Mesenchymal stem cell (in vitro differentiated cells and primary cell): Measurements from ENCODE around the gene ARID3B.

Experiments
- DNase-seq: peaks from one replicate; pipeline ENCODE4 v3.0.0-alpha.2; 2013
- H2AFZ ChIP-seq: one replicate; pipeline ENCODE4 v1.6.1; 2013; ENCODE audit warnings: low read depth, mild to moderate bottlenecking, control low read depth, inconsistent platforms, low read length, moderate library complexity
- H2AK5ac ChIP-seq: 2 replicates; pipeline ENCODE4 v1.6.1; 2013; ENCODE audit warnings: low read length, moderate library complexity, mild to moderate bottlenecking, inconsistent platforms; ENCODE audit not compliant: severe bottlenecking
- H2BK120ac ChIP-seq: one replicate; pipeline ENCODE4 v1.6.1; 2013; ENCODE audit warnings: low read depth, mild to moderate bottlenecking, inconsistent platforms, low read length, moderate library complexity
- H2BK12ac ChIP-seq, 2 experiments: one replicate each; pipeline ENCODE4 v1.6.1; 2013; ENCODE audit warnings: inconsistent platforms in 2 of 2, low read length in 2 of 2, mild to moderate bottlenecking in 2 of 2, moderate library complexity in 2 of 2, control low read depth in 1 of 2
- H2BK15ac ChIP-seq: one replicate; pipeline ENCODE4 v1.6.1; 2013; ENCODE audit warnings: mild to moderate bottlenecking, low read depth, inconsistent platforms; ENCODE audit not compliant: poor library complexity, severe bottlenecking
- H2BK5ac ChIP-seq: 2 replicates; pipeline ENCODE4 v1.6.1; 2013; ENCODE audit warnings: low read depth, mild to moderate bottlenecking, low read length, control low read depth, inconsistent platforms; ENCODE audit not compliant: poor library complexity, severe bottlenecking
- H3K14ac ChIP-seq, 2 experiments: one replicate each; pipeline ENCODE4 v1.6.1; 2013; ENCODE audit warnings: inconsistent platforms in 2 of 2, low read length in 2 of 2, control low read depth in 1 of 2, mild to moderate bottlenecking in 1 of 2, moderate library complexity in 1 of 2
- H3K18ac ChIP-seq, 2 experiments: one replicate each; pipeline ENCODE4 v1.6.1; 2013; ENCODE audit warnings: inconsistent platforms in 2 of 2, low read length in 2 of 2, control low read depth in 1 of 2, low read depth in 1 of 2, mild to moderate bottlenecking in 1 of 2
- H3K23ac ChIP-seq, 2 experiments: one replicate each; pipeline ENCODE4 v1.6.1; 2013; ENCODE audit warnings: inconsistent platforms in 2 of 2, low read length in 2 of 2, mild to moderate bottlenecking in 2 of 2, moderate library complexity in 2 of 2, control low read depth in 1 of 2
- H3K27ac ChIP-seq: 2 replicates; pipeline ENCODE4 v1.5.1; 2013; ENCODE audit warnings: mild to moderate bottlenecking, moderate library complexity, low read length, control low read depth, inconsistent platforms; ENCODE audit not compliant: poor library complexity, severe bottlenecking
- H3K27me3 ChIP-seq, 2 experiments: 2 replicates each; pipeline versions ENCODE4 v1.6.1 to v1.7.0; 2013; ENCODE audit warnings: low read length in 2 of 2, mild to moderate bottlenecking in 2 of 2, moderate library complexity in 2 of 2, control low read depth in 1 of 2, inconsistent platforms in 1 of 2; ENCODE audit not compliant: control insufficient read depth in 1 of 2, insufficient read depth in 1 of 2
- H3K36me3 ChIP-seq, 2 experiments: 2 replicates each; pipeline versions ENCODE4 v1.6.1 to v1.7.0; 2013; ENCODE audit warnings: low read length in 2 of 2, control low read depth in 1 of 2, inconsistent platforms in 1 of 2, low read depth in 1 of 2, mild to moderate bottlenecking in 1 of 2; ENCODE audit not compliant: insufficient read depth in 2 of 2, control insufficient read depth in 1 of 2
- H3K4ac ChIP-seq, 2 experiments: one replicate each; pipeline ENCODE4 v1.6.1; 2013; ENCODE audit warnings: inconsistent platforms in 2 of 2, low read length in 2 of 2, mild to moderate bottlenecking in 2 of 2, moderate library complexity in 2 of 2, control low read depth in 1 of 2, low read depth in 1 of 2
- H3K4me1 ChIP-seq: 2 replicates; pipeline ENCODE4 v1.6.1; 2013; ENCODE audit warnings: low read depth, low read length, control low read depth; ENCODE audit not compliant: control insufficient read depth, insufficient read depth
- H3K4me2 ChIP-seq: 2 replicates; pipeline ENCODE4 v1.6.1; 2013; ENCODE audit warnings: low read length, mild to moderate bottlenecking, inconsistent platforms; ENCODE audit not compliant: poor library complexity, severe bottlenecking
- H3K4me3 ChIP-seq, 2 experiments: 2 replicates each; pipeline versions ENCODE4 v1.5.1 to v1.7.0; 2013; ENCODE audit warnings: low read length in 2 of 2, mild to moderate bottlenecking in 2 of 2, control low read depth in 1 of 2, low read depth in 1 of 2; ENCODE audit not compliant: insufficient read depth in 1 of 2
- H3K79me1 ChIP-seq: replicated peaks from 2 replicates; pipeline ENCODE4 v1.6.1; 2013; ENCODE audit warnings: mild to moderate bottlenecking, control low read depth, low read length, inconsistent platforms; ENCODE audit not compliant: poor library complexity, severe bottlenecking
- H3K9ac ChIP-seq: 2 replicates; pipeline ENCODE4 v1.7.0; 2013; ENCODE audit warnings: mild to moderate bottlenecking, low read length, moderate library complexity
- H3K9me3 ChIP-seq: 2 replicates; pipeline ENCODE4 v1.7.0; 2013; ENCODE audit warnings: mild to moderate bottlenecking, low read length; ENCODE audit not compliant: control insufficient read depth
- H4K8ac ChIP-seq: one replicate; pipeline ENCODE4 v1.6.1; 2013; ENCODE audit warnings: inconsistent platforms, mild to moderate bottlenecking, low read length, moderate library complexity
- H4K91ac ChIP-seq: one replicate; pipeline ENCODE4 v1.6.1; 2013; ENCODE audit warnings: mild to moderate bottlenecking, low read length, inconsistent platforms
- WGBS: methylation state at CpG from one replicate; pipeline ENCODE4 v1.1.7; 2013; ENCODE audit warnings: mixed read lengths; 5-methylcytosine and 5-hydroxymethylcytosine counted together

Gene ARID3B

DNA sequence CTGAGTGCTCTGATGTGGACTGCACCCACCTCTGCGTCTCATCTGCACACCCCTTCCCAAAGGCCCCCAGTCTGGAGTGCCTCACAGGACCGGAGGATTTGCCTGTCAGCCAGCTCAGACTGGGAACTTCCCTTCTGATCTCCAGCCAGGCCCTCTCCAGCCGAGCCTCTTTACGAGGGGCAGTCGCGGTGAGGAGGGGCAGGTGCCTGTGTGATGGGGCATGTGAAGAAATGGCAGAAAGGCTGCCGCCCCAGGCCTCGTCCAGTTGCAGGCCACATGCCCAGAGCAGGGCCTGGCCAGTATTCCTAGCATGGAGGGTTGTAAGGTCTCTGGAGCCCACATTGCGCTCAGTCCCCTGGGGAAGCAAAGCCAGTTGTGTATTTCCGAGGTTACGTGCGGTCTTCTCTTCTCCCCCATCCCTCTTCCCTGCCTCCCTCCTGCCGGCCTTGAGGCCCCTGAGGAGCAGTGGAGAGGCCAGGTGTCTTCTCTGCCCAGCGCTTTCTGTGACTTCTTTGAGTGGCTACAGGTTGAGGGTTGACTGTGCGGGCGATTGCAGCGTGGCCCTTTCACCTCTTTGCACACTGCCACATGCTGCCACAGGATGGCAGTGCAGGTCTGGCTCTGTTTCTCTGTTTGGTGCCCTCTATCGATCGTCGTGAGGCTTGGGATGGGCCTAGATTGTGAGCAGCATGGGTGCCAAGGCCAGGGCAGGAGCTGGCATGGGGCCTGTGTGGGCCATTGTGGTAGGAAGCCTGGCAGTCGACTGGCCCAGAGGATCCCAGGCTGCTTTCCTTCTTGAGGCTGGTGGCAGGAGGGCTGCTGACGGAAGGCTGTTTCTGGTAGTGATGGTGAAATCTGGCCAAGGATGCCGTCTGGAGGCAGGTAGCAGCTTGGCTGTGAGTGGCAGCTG lies 79.9 kb downstream of the ARID3B start:
- H4K8ac ChIP-seq = peak overlapping the region; percentile 15
- H3K36me3 ChIP-seq = peaks cover 70 to 79% of the 10 kb centered on the region in 2 experiments
- H3K18ac ChIP-seq = no peak overlapping the region
- H3K4me2 ChIP-seq = no peak overlapping the region
- 78% methylated on average over 21 of the region's 23 CpGs for WGBS
- H2BK15ac ChIP-seq = no peak overlapping the region
- no peaks in the 10 kb centered on the region for H3K9me3 ChIP-seq
- no peak overlapping the region for H3K4me3 ChIP-seq
- peak; percentile 77 for DNase-seq
- no peak overlapping the region for H2AK5ac ChIP-seq
- H3K27ac ChIP-seq = no peak overlapping the region
- peaks cover 52% of the 10 kb centered on the region for H3K79me1 ChIP-seq
- H2BK120ac ChIP-seq = no peak overlapping the region
- no peak overlapping the region for H2BK12ac ChIP-seq
- no peak overlapping the region for H3K4ac ChIP-seq
- no peaks in the 10 kb centered on the region for H3K27me3 ChIP-seq
- H3K14ac ChIP-seq = no peak overlapping the region
- H3K4me1 ChIP-seq = peaks cover 15% of the 10 kb centered on the region
- H3K9ac ChIP-seq = no peak overlapping the region
- no peak overlapping the region for H3K23ac ChIP-seq
- peak overlapping the region; percentile 40 for H4K91ac ChIP-seq
- no peak overlapping the region for H2AFZ ChIP-seq
- no peak overlapping the region for H2BK5ac ChIP-seq

DNA sequence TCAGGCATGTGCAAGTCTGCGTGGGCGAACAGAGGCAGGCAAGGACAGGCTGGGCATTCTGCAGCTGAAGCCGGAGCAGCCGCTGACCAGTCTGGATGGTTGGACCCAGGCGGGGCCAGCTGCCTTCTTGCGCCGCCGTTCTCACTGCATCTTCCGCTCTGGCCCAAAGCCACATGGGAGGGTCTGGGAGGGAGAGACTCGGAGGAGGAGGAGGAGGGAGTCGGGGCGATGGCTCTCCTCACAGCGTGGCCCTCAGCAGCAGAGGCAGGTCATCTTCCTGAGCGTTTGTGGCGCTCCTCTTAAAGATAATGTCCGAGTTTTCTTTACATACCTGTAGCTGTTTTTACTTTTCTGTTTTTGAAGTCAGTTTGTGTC lies 80.5 kb downstream of the ARID3B start:
- peak overlapping the region; percentile 29 for H4K91ac ChIP-seq
- no peak overlapping the region for H2AK5ac ChIP-seq
- H3K79me1 ChIP-seq = peaks cover 56% of the 10 kb centered on the region
- 94% methylated on average over 13 of the region's 16 CpGs for WGBS
- H3K4ac ChIP-seq = no peak overlapping the region
- no peak overlapping the region for H2BK5ac ChIP-seq
- no peak overlapping the region for H3K9ac ChIP-seq
- no peak overlapping the region for H2BK15ac ChIP-seq
- H3K14ac ChIP-seq = no peak overlapping the region
- H3K4me3 ChIP-seq = no peak overlapping the region
- H2BK120ac ChIP-seq = no peak overlapping the region
- H4K8ac ChIP-seq = no peak overlapping the region
- DNase-seq = no peak
- H2BK12ac ChIP-seq = no peak overlapping the region
- H3K18ac ChIP-seq = no peak overlapping the region
- peaks cover 76 to 85% of the 10 kb centered on the region in 2 experiments for H3K36me3 ChIP-seq
- H3K9me3 ChIP-seq = no peaks in the 10 kb centered on the region
- H3K27me3 ChIP-seq = no peaks in the 10 kb centered on the region
- no peak overlapping the region for H2AFZ ChIP-seq
- no peak overlapping the region for H3K27ac ChIP-seq
- H3K23ac ChIP-seq = no peak overlapping the region
- peaks cover 14% of the 10 kb centered on the region for H3K4me1 ChIP-seq
- H3K4me2 ChIP-seq = no peak overlapping the region

DNA sequence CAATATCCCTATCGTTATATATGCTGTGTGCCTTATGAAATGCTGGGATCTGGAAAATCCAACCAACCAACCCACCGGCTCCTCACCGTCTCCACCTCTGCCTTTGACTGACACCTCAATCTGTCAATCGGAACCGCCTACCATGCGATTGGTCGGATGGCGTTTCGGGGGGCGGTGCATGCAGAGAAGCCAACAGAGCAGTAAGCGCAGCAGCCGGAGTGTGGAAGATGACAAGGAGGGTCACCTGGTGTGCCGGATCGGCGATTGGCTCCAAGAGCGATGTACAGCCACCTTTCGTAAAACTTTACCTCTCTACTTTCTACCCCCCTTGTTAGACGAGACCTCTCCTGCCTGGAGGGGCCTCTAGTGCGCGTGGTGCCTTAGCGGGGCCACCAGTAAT lies 80.9 kb downstream of the ARID3B start:
- H4K8ac ChIP-seq = no peak overlapping the region
- H3K36me3 ChIP-seq = peaks cover 80 to 89% of the 10 kb centered on the region in 2 experiments
- H3K4me2 ChIP-seq = no peak overlapping the region
- H3K4me3 ChIP-seq = no peak overlapping the region
- peaks cover 57% of the 10 kb centered on the region for H3K79me1 ChIP-seq
- no peak overlapping the region for H3K4ac ChIP-seq
- H2BK5ac ChIP-seq = no peak overlapping the region
- no peak overlapping the region for H2BK120ac ChIP-seq
- peaks cover 12% of the 10 kb centered on the region for H3K4me1 ChIP-seq
- no peak overlapping the region for H2AK5ac ChIP-seq
- H3K27ac ChIP-seq = no peak overlapping the region
- no peak overlapping the region for H2BK12ac ChIP-seq
- no peaks in the 10 kb centered on the region for H3K9me3 ChIP-seq
- H3K27me3 ChIP-seq = no peaks in the 10 kb centered on the region
- H2BK15ac ChIP-seq = no peak overlapping the region
- H4K91ac ChIP-seq = no peak overlapping the region
- H3K18ac ChIP-seq = no peak overlapping the region
- H3K9ac ChIP-seq = no peak overlapping the region
- no peak overlapping the region for H3K23ac ChIP-seq
- no peak overlapping the region for H2AFZ ChIP-seq
- 96% methylated on average over 18 of the region's 21 CpGs for WGBS
- no peak overlapping the region for H3K14ac ChIP-seq
- DNase-seq = no peak

DNA sequence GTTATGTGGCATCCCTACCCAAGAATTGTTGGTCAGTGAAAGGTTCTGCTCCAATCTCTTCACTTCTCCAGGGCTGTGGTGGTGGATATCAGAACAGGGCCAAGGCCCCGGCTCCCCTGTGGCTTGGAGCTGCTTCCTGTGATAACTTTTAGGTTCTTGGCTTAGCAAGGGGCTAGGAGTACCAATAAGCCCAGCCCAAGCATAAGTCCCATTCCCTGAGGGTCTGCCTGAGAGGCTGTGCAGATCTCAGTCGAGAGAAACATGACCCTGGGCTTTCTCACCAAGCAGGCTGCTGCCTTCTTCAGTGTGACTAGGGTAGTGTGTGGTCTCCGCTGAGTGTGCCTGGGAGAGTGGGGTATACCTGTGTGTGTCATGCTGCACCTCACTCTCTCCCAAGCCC lies 81.7 kb downstream of the ARID3B start:
- Histone ChIP-seq H2BK15ac (no peak overlapping the region), H3K36me3 (peaks cover 89 to 97% of the 10 kb centered on the region in 2 experiments), H3K9ac (no peak overlapping the region), H3K4me1 (peaks cover 10% of the 10 kb centered on the region), H2AFZ (no peak overlapping the region), H3K4ac (no peak overlapping the region), H3K9me3 (no peaks in the 10 kb centered on the region), H2BK120ac (no peak overlapping the region), H2BK5ac (no peak overlapping the region), H4K91ac (no peak overlapping the region), H2BK12ac (no peak overlapping the region), H3K23ac (no peak overlapping the region), H3K14ac (no peak overlapping the region), H3K79me1 (peaks cover 63% of the 10 kb centered on the region), H3K4me3 (no peak overlapping the region), H3K27ac (no peak overlapping the region), H3K27me3 (no peaks in the 10 kb centered on the region), H3K18ac (no peak overlapping the region), H3K4me2 (no peak overlapping the region), H4K8ac (no peak overlapping the region), H2AK5ac (no peak overlapping the region)
- DNase-seq = no peak
- 90% methylated on average over 2 of the region's 3 CpGs for WGBS
